ENCODE data around the gene KIF12. TPM values are rescaled to one million over a fixed set of nuclear protein-coding genes. Genes with fewer than 3 reads are reported as not detected.
"Not testable (repeated sequence)": the region's sequence is repeated elsewhere in the genome, so short reads cannot be mapped to it uniquely, and the experiment has no call there.

Gene KIF12
- total RNA-seq, 2 donors from 2014 or later: not detected

- peaks cover 37% of the 10 kb centered on the region for H3K27me3 Mint-ChIP-seq
- H3K4me3 Mint-ChIP-seq: no peak overlapping the region
- H3K9me3 ChIP-seq (ENCODE audit: control insufficient read depth, low read length, poor library complexity, severe bottlenecking): peaks cover 3% of the 10 kb centered on the region
- ATAC-seq: no peak
- DNase-seq: no peak
- no peaks in the 10 kb centered on the region for H3K36me3 Mint-ChIP-seq (ENCODE audit: low read depth)
- H3K27ac Mint-ChIP-seq: no peak overlapping the region
- H3K4me1 Mint-ChIP-seq: no peaks in the 10 kb centered on the region
These were observed 31.7 kb upstream of the KIF12 start for GRCh38 chr9:114130624-114131277.

GRCh38 chr9:114130141-114130540, 31.0 kb upstream of the KIF12 start:
- ATAC-seq: no peak
- H3K4me3 Mint-ChIP-seq: no peak overlapping the region
- H3K9me3 ChIP-seq (ENCODE audit: control insufficient read depth, low read length, poor library complexity, severe bottlenecking): peaks cover 3% of the 10 kb centered on the region
- no peaks in the 10 kb centered on the region for H3K4me1 Mint-ChIP-seq
- H3K36me3 Mint-ChIP-seq (ENCODE audit: low read depth): no peaks in the 10 kb centered on the region
- DNase-seq: no peak
- H3K27me3 Mint-ChIP-seq: peaks cover 37% of the 10 kb centered on the region
- no peak overlapping the region for H3K27ac Mint-ChIP-seq

GRCh38 chr9:114128759-114129158, 29.7 kb upstream of the KIF12 start:
- H3K27ac Mint-ChIP-seq; ATAC-seq; H3K9me3 ChIP-seq (ENCODE audit: control insufficient read depth, low read length, poor library complexity, severe bottlenecking); H3K4me1 Mint-ChIP-seq; DNase-seq; H3K4me3 Mint-ChIP-seq; H3K36me3 Mint-ChIP-seq (ENCODE audit: low read depth): not testable (repeated sequence)
- peaks cover 33% of the 10 kb centered on the region for H3K27me3 Mint-ChIP-seq

- ATAC-seq: no peak
- Mint-ChIP-seq H3K27ac (no peak overlapping the region), H3K4me1 (no peaks in the 10 kb centered on the region), H3K36me3 (ENCODE audit: low read depth) (no peaks in the 10 kb centered on the region), H3K4me3 (no peak overlapping the region), H3K27me3 (peaks cover 23% of the 10 kb centered on the region)
- H3K9me3 ChIP-seq (ENCODE audit: control insufficient read depth, low read length, poor library complexity, severe bottlenecking): peaks cover 3% of the 10 kb centered on the region
- DNase-seq: no peak
These were observed 27.4 kb upstream of the KIF12 start for GRCh38 chr9:114126247-114127060.

- peaks cover 3% of the 10 kb centered on the region for H3K9me3 ChIP-seq (ENCODE audit: control insufficient read depth, low read length, poor library complexity, severe bottlenecking)
- H3K4me3 Mint-ChIP-seq: no peak overlapping the region
- no peak for DNase-seq
- no peak for ATAC-seq
- no peaks in the 10 kb centered on the region for H3K36me3 Mint-ChIP-seq (ENCODE audit: low read depth)
- H3K27me3 Mint-ChIP-seq: peaks cover 17% of the 10 kb centered on the region
- no peaks in the 10 kb centered on the region for H3K4me1 Mint-ChIP-seq
- no peak overlapping the region for H3K27ac Mint-ChIP-seq
These were observed 26.5 kb upstream of the KIF12 start for GRCh38 chr9:114125476-114126013.

- no peak overlapping the region for H3K27ac Mint-ChIP-seq
- H3K4me1 Mint-ChIP-seq: no peaks in the 10 kb centered on the region
- peaks cover 10% of the 10 kb centered on the region for H3K27me3 Mint-ChIP-seq
- no peak for DNase-seq
- peaks cover 3% of the 10 kb centered on the region for H3K9me3 ChIP-seq (ENCODE audit: control insufficient read depth, low read length, poor library complexity, severe bottlenecking)
- no peaks in the 10 kb centered on the region for H3K36me3 Mint-ChIP-seq (ENCODE audit: low read depth)
- H3K4me3 Mint-ChIP-seq: no peak overlapping the region
- ATAC-seq: no peak
These were observed 25.8 kb upstream of the KIF12 start for GRCh38 chr9:114124666-114125475.

- no peak overlapping the region for H3K4me3 Mint-ChIP-seq
- H3K27me3 Mint-ChIP-seq: peaks cover 5% of the 10 kb centered on the region
- no peaks in the 10 kb centered on the region for H3K36me3 Mint-ChIP-seq (ENCODE audit: low read depth)
- no peak overlapping the region for H3K27ac Mint-ChIP-seq
- no peak for DNase-seq
- peaks cover 3% of the 10 kb centered on the region for H3K9me3 ChIP-seq (ENCODE audit: control insufficient read depth, low read length, poor library complexity, severe bottlenecking)
- no peaks in the 10 kb centered on the region for H3K4me1 Mint-ChIP-seq
- ATAC-seq: no peak
These were observed 25.0 kb upstream of the KIF12 start for GRCh38 chr9:114124138-114124537.

- ATAC-seq (no peak), DNase-seq (no peak)
- Mint-ChIP-seq H3K27me3 (peaks cover 8% of the 10 kb centered on the region), H3K27ac (no peak overlapping the region), H3K4me3 (no peak overlapping the region), H3K36me3 (ENCODE audit: low read depth) (no peaks in the 10 kb centered on the region), H3K4me1 (no peaks in the 10 kb centered on the region)
- peaks cover 3% of the 10 kb centered on the region for H3K9me3 ChIP-seq (ENCODE audit: control insufficient read depth, low read length, poor library complexity, severe bottlenecking)
These were observed 24.2 kb upstream of the KIF12 start for GRCh38 chr9:114123031-114123977.

GRCh38 chr9:114122136-114123027, 23.3 kb upstream of the KIF12 start:
- H3K4me1 Mint-ChIP-seq: no peaks in the 10 kb centered on the region
- ATAC-seq: no peak
- H3K9me3 ChIP-seq (ENCODE audit: control insufficient read depth, low read length, poor library complexity, severe bottlenecking): no peaks in the 10 kb centered on the region
- H3K27ac Mint-ChIP-seq: no peak overlapping the region
- no peak overlapping the region for H3K4me3 Mint-ChIP-seq
- H3K27me3 Mint-ChIP-seq: peaks cover 17% of the 10 kb centered on the region
- DNase-seq: no peak
- H3K36me3 Mint-ChIP-seq (ENCODE audit: low read depth): no peaks in the 10 kb centered on the region

GRCh38 chr9:114121227-114122135, 22.4 kb upstream of the KIF12 start:
- Mint-ChIP-seq H3K36me3 (ENCODE audit: low read depth) (no peaks in the 10 kb centered on the region), H3K27ac (no peak overlapping the region), H3K4me3 (no peak overlapping the region)

More at GRCh38 chr9:114121227-114122135, 22.4 kb upstream of the KIF12 start:
- H3K27me3 Mint-ChIP-seq: peaks cover 21% of the 10 kb centered on the region
- no peaks in the 10 kb centered on the region for H3K9me3 ChIP-seq (ENCODE audit: control insufficient read depth, low read length, poor library complexity, severe bottlenecking)
- ATAC-seq: no peak
- H3K4me1 Mint-ChIP-seq: no peaks in the 10 kb centered on the region
- DNase-seq: no peak

Measured in T-helper 17 cell (primary cell).